Measurements from ENCODE around the gene AEBP1. TPM values are rescaled to one million over a fixed set of nuclear protein-coding genes. Genes with fewer than 3 reads are reported as not detected.

AEBP1 gene
- total RNA-seq, 1 donor = 267 TPM

DNA sequence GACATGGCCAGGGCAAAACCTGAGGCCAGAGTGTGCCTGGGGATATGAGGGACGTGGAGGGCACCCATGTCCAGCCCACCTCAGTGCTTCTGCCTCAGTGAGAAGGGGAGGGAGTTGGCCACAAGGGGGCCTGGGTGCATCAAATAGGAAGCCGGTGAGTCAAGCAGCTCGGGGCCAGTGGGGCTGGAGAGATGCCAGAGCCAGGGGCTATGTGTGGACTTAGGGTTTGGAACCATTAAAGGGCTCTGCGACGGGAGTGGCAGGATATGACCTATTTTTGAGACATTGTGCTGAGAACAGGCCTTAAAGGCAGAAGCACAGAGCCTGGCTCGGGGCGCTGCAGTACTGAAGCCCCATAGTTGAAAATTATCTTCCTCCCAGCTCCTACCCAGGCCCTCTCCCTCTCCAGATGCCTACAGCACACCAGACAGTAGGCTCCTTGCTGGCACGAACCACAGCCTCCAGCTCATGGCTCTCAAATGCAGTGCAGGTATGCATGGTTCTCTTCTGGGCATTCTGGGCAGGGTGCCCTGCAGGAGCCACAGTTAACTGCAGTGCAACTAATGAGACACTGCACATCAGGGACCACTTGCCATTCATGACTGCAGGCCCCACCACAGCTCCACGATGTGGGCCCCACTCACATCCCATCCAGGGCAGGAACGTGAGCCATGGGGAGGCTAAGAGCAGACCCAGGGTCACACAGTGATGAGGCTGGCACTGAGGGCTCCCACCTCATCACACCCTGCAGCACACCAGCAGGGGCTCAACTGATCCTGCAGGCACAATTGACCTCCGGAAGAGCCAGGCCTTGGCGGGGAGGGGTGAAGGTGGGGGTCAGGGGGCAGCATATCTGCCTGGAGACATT is 31.5 kb upstream of the AEBP1 start:
- peak overlapping the region; percentile 7 for H3K27ac ChIP-seq (ENCODE audit: low read depth, low read length)
- no peak overlapping the region for H3K4me2 ChIP-seq (ENCODE audit: insufficient read depth, low read length)
- peaks cover 24% of the 10 kb centered on the region for H3K36me3 ChIP-seq (ENCODE audit: insufficient read depth, low read length)
- peaks cover 17% of the 10 kb centered on the region for H3K4me1 ChIP-seq (ENCODE audit: insufficient read depth, low read length)
- no peaks in the 10 kb centered on the region for H3K9me3 ChIP-seq (ENCODE audit: low read depth, low read length)
- peaks cover 2% of the 10 kb centered on the region for H4K20me1 ChIP-seq (ENCODE audit: insufficient read depth, low read length)
- H2AFZ ChIP-seq (ENCODE audit: low read length) = no peak overlapping the region
- H3K4me3 ChIP-seq (ENCODE audit: insufficient read depth, low read length) = no peak overlapping the region
- H3K27me3 ChIP-seq (ENCODE audit: insufficient read depth, low read length) = no peaks in the 10 kb centered on the region
- TF ChIP-seq, protein P1, sequence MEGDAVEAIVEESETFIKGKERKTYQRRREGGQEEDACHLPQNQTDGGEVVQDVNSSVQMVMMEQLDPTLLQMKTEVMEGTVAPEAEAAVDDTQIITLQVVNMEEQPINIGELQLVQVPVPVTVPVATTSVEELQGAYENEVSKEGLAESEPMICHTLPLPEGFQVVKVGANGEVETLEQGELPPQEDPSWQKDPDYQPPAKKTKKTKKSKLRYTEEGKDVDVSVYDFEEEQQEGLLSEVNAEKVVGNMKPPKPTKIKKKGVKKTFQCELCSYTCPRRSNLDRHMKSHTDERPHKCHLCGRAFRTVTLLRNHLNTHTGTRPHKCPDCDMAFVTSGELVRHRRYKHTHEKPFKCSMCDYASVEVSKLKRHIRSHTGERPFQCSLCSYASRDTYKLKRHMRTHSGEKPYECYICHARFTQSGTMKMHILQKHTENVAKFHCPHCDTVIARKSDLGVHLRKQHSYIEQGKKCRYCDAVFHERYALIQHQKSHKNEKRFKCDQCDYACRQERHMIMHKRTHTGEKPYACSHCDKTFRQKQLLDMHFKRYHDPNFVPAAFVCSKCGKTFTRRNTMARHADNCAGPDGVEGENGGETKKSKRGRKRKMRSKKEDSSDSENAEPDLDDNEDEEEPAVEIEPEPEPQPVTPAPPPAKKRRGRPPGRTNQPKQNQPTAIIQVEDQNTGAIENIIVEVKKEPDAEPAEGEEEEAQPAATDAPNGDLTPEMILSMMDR (IDR thresholded peaks at IDR 0.05; ENCODE audit: extremely low read depth, low read depth, low read length) = peak; percentile 85
- no peaks in the 10 kb centered on the region for H3K79me2 ChIP-seq (ENCODE audit: insufficient read depth, low read length)
- peak; percentile 98 for DNase-seq (ENCODE audit: insufficient read length, low spot score, missing footprints)

DNA sequence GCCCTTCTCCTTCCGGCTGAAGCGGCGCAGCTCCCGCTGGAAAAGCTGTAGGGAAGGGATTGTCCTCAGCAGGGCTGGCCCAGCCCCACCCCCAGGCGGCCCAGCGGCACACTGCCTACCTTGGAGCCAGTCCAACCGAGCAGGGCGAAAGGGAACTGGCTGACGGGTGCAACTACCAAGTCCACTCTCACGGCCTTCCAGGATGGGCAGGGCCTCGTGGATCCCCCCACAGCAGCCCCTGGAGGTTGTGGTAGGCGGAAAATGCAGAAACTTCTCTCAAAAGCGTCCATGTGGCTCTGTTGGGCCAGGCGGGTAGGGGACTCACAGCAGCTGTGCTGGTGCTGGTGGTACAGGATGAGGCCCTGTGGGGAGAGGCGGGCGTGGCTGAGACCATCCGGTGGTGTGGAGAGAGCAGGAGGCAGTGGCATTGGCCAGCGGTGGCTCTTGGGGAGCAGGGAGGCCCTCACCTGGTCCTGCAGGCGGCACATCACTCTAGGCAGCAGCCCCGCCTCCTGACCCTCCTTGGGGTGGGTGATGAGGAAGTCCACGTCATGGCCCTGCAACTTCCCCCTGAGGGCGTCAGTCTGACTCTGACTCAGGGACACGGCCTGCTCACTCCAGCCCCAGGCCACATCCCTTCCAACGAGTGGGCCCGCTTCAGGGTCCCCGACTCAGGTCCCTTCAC is 30.3 kb upstream of the AEBP1 start:
- H3K9me3 ChIP-seq (ENCODE audit: low read depth, low read length) = no peaks in the 10 kb centered on the region
- peaks cover 36% of the 10 kb centered on the region for H3K36me3 ChIP-seq (ENCODE audit: insufficient read depth, low read length)
- DNase-seq (ENCODE audit: insufficient read length, low spot score, missing footprints) = peak; percentile 88
- H3K27me3 ChIP-seq (ENCODE audit: insufficient read depth, low read length) = no peaks in the 10 kb centered on the region
- H3K4me1 ChIP-seq (ENCODE audit: insufficient read depth, low read length) = peaks cover 17% of the 10 kb centered on the region
- H2AFZ ChIP-seq (ENCODE audit: low read length) = no peak overlapping the region
- H3K27ac ChIP-seq (ENCODE audit: low read depth, low read length) = peak overlapping the region; percentile 70
- TF ChIP-seq, protein P1 (IDR thresholded peaks at IDR 0.05; ENCODE audit: extremely low read depth, low read depth, low read length) = no peak
- H4K20me1 ChIP-seq (ENCODE audit: insufficient read depth, low read length) = no peaks in the 10 kb centered on the region
- no peak overlapping the region for H3K4me3 ChIP-seq (ENCODE audit: insufficient read depth, low read length)
- H3K79me2 ChIP-seq (ENCODE audit: insufficient read depth, low read length) = no peaks in the 10 kb centered on the region
- no peak overlapping the region for H3K4me2 ChIP-seq (ENCODE audit: insufficient read depth, low read length)

DNA sequence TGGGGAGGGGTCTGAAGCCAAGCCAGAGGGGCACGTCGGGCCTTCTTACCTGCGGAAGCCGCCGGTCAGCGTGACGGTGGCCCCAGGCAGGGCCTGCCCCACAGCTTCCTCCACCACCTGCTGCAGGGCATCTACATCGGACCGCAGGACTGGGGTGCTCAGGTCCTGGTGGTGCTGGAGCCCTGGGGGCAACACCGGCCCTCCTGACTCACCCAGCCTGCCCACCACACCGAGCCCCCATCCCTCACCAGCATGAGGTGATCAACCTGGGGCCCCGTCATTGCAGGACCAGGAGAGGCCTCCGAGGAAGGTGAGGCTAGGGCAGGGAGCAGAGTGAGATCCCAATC is 29.8 kb upstream of the AEBP1 start:
- Histone ChIP-seq H3K36me3 (ENCODE audit: insufficient read depth, low read length) (peaks cover 41% of the 10 kb centered on the region), H3K4me2 (ENCODE audit: insufficient read depth, low read length) (no peak overlapping the region), H4K20me1 (ENCODE audit: insufficient read depth, low read length) (no peaks in the 10 kb centered on the region), H3K4me1 (ENCODE audit: insufficient read depth, low read length) (peaks cover 17% of the 10 kb centered on the region), H3K27me3 (ENCODE audit: insufficient read depth, low read length) (no peaks in the 10 kb centered on the region), H3K27ac (ENCODE audit: low read depth, low read length) (peak overlapping the region; percentile 70), H3K79me2 (ENCODE audit: insufficient read depth, low read length) (no peaks in the 10 kb centered on the region), H3K4me3 (ENCODE audit: insufficient read depth, low read length) (no peak overlapping the region), H3K9me3 (ENCODE audit: low read depth, low read length) (no peaks in the 10 kb centered on the region), H2AFZ (ENCODE audit: low read length) (no peak overlapping the region)
- peak; percentile 68 for DNase-seq (ENCODE audit: insufficient read length, low spot score, missing footprints)
- TF ChIP-seq, protein P1 (IDR thresholded peaks at IDR 0.05; ENCODE audit: extremely low read depth, low read depth, low read length) = no peak

Data from osteoblast (primary cell).